Brain pericyte (primary cell): ENCODE data around the gene TMEM175.
"Not testable (repeated sequence)": the region's sequence is repeated elsewhere in the genome, so short reads cannot be mapped to it uniquely, and the experiment has no call there.

Experiments used
- DNase-seq: peaks from one replicate; pipeline ENCODE4 v3.0.0-alpha.2; 2012; ENCODE audit warnings: low read depth, low spot score

Gene TMEM175

GRCh38 chr4:915041-915474 lies 17.2 kb upstream of the TMEM175 start:
- DNase-seq: no peak

DNA sequence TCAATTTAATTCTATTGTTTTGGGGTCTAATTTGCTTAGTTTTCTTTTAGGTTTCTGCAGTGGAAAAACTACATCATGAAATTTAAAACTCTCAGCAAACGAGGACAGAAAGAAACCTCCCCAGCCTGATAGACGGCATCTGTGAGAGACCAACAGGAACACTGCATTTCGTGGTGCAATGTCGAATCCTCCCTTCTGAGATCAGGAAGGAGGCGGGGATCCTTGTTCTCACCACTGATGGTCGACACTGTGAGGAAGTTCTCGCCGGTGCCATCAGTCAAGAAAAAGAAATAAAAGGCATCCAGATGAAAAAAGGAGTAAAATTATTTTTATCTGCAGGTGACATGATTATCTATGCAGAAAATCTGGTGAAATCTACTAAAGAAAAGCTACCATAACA lies 16.7 kb upstream of the TMEM175 start:
- DNase-seq: no peak

DNA sequence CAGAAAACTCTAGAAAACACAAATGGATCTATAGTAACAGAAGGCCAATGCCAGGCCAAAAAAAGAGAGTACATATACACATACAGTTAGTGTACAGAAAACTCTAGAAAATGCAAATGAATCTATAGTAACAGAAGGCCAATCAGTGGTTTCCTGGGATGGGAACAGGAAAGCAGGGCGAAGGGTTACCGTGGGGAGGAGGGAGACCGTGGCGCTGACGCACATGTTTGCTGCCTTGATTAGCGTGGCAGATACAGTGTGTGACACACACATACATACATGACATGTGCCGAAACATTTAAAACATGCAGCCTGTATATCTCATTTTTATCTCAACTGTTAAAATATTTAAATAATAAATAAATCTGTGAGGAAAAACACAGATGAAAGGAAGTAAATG lies 14.8 kb upstream of the TMEM175 start:
- DNase-seq: no peak

- no peak for DNase-seq
Observed at GRCh38 chr4:917992-918391, 14.3 kb upstream of the TMEM175 start.

DNA sequence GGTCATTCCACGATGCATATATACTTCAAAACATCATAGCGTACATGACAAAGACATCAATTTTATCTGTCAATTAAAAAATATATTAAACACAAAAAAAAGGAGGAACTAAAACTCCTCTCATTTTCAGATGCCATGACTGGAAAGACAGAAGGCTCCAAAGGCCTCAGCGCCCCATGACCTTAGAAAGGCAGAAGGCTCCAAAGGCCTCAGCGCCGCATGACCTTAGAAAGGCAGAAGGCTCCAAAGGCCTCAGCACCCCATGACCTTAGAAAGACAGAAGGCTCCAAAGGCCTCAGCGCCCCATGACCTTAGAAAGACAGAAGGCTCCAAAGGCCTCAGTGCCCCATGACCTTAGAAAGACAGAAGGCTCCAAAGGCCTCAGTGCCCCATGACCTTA lies 13.7 kb upstream of the TMEM175 start:
- not testable (repeated sequence) for DNase-seq

DNA sequence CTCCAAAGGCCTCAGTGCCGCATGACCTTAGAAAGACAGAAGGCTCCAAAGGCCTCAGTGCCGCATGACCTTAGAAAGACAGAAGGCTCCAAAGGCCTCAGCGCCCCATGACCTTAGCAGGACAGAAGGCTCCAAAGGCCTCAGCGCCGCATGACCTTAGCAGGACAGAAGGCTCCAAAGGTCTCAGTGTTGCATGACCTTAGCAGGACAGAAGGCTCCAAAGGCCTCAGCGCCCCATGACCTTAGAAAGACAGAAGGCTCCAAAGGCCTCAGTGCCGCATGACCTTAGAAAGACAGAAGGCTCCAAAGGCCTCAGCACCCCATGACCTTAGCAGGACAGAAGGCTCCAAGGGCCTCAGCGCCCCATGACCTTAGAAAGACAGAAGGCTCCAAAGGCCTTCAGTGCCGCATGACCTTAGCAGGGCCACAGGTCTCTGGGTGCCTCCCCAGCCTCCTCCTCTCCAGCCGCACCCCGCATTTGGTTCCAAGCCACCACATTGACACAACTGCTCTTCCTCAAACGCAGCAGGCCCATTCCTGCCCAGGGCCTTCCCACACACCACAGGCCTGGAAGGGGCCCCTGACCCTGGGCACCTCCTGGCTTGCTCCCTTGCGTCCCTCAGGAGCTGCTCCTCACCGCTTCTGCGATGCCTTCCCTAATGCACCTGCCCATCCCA lies 13.1 kb upstream of the TMEM175 start:
- not testable (repeated sequence) for DNase-seq

DNA sequence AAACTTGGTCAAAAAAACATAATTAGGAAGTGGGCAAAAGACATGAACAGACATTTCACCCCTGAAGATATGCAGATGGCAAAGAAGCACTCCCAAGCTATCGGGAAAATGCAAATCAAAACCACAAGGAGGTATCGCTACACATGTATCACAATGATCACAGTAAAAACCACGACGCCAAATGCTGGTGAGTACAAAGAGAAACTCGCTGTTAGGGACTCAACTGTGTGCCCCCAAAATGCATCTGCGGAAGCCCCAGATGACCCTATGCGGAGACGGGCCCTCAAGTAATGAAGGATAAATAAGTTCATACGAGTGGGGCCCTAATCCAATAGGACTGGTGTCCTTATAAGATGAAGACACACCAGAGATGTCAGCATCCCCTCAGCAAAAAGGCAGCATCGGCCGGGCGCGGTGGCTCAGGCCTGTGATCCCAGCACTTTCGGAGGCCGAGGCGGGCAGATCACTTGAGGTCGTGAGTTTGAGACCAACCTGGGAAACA lies 10.4 kb upstream of the TMEM175 start:
- DNase-seq: no peak

DNA sequence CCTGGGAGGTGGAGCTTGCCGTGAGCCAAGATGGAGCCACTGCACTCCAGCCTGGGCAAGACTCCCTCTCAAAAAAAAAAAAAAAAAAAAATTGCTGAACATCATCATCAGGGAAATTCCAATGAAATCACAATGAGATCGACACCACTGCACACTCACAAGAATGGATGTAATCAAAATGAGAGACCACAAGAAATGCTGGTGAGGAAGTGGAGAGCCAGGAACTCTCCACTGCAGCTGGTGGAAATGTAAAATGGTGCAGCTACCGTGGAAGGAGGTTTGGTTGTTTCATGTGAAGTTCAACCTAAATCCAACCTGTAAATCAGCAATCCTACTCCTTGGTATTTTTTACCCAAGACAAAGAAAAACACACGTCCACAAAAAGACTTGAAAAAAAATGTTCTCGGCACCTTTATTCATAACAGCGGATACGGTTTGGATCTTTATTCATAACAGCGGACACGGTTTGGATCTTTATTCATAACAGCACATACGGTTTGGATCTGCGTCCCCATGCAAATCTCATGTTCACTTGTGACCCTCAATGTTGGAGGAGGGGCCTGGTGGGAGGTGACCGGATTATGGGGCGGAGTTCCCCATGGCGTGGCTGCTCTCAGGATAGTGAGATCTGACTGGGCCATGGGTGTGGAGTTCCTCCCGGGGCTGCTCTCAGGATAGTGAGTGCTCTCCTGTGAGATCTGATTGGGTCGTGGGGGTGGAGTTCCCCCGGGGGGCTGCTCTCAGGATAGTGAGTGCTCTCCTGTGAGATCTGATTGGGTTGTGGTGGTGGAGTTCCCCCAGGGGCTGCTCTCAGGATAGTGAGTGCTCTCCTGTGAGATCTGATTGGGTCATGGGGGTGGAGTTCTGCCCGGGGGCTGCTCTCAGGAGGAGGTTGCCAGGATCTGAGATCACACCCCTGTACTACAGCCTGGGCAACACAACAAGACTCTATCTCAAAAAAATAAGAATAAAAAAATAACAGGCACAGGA lies 7.9 kb upstream of the TMEM175 start:
- no peak for DNase-seq

DNA sequence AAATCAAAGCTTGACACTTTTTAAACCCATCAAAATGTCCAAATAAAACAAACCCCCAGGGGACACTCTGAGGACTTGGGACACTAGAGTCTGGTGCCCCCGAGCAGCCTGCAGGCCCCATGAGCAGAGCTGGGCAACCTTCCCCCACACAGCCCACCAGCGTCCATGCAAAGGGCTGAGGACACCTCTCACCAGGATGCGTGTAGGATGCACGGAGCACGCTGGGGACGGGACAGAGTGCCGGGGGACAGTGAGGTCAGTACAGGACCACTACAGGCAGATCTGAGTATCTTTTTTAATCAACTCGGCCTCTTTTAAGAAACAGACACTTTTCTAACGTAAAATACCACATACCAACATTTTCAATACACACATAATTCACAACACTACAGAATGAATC lies 7.1 kb upstream of the TMEM175 start:
- DNase-seq: no peak

GRCh38 chr4:925771-926500 lies 6.3 kb upstream of the TMEM175 start:
- DNase-seq: no peak

- no peak for DNase-seq
Observed at GRCh38 chr4:926538-926937, 5.7 kb upstream of the TMEM175 start.

- not testable (repeated sequence) for DNase-seq
Observed at GRCh38 chr4:927566-927965, 4.7 kb upstream of the TMEM175 start.

DNA sequence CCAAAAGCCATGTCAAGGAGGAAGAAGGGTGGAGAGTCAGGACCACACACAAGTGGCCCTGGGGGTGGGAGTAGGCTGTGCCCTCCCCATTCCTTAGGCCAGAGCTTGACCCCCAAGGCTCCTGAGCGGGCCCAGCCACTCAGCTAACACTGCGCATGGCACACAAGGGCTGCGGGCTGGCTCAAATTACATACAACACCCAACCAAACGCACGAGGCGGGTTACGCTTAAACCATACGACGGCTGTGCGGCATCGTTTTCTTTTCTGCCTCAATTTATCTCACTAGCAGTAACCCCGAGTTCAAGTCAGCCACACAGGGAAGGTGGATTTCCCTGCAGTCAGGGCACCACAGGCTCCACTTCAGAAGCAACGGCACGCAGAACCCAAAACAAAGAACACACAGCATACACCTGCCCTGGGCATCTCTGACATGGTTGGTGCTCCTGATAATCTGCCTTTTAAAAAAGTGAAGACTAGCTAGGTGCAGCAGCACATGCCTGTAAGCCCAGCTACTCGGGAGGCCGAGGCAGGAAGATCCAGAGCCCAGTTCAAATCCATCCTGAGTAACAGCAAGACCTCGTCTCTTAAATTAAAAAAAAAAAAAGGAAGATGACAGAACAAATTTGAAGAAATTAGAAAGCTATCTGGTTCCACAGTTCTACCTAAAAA lies 3.0 kb upstream of the TMEM175 start:
- no peak for DNase-seq

DNA sequence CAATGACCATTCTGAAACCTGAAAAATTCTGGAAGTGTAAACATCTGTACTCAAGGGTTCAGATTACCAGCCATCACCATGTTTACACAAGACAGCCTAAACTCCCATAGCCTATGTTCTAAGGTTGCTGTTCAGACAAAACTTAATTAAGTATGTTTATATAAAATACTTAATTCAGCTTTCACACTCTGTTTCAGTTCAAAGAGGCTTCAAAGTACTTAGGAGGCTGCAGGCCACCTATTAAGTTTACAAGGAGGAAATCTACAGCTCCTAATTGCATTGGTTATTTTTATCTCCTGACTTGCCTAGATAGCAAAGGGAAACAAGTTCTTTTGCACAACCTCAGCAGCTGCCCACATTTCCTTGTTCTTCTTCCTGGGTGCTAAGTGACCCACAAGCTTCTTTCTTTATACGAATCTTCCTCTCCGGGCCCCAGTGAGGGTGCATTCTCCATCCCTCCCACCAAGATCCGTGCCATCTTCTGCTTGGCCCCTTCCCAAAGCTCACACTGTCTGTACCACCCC lies 2.2 kb upstream of the TMEM175 start:
- no peak for DNase-seq

GRCh38 chr4:930827-931193 lies 1.4 kb upstream of the TMEM175 start:
- DNase-seq: no peak

DNA sequence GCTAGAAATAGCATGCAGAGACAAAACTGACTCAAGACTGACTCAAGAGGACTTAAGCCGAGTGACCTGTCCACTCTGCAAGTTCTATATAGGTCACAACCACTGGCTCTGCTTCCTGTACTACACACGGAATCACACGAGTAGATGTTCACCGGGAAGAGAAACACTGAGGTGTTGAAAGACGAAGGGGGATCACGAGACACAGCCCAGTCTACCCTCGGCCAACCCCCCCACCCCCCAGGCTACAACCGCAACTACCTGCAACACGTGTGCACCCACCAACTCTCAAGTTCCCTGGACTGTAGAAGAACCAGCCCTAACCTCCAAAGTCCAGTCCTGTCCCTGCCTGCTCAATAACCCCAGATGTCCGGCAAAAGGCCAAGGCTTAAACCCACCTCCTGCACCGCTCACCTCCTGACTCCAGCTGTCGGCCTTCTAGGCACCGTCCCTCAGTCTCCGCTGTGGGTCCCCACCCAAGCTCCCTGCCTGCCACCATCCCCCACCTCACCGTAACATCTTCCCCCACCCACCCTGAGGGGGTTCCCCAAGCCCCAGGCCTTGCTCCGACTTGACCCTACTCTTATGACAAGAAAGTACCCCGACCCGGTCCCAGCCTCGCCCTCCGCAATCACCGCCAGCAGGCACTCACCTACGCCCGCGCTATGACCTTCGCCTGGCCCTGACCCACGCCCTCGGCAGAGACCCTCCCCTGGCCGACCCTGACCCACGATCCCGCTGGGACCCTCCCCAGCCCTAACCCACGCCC lies 883 bp upstream of the TMEM175 start:
- DNase-seq: no peak

DNA sequence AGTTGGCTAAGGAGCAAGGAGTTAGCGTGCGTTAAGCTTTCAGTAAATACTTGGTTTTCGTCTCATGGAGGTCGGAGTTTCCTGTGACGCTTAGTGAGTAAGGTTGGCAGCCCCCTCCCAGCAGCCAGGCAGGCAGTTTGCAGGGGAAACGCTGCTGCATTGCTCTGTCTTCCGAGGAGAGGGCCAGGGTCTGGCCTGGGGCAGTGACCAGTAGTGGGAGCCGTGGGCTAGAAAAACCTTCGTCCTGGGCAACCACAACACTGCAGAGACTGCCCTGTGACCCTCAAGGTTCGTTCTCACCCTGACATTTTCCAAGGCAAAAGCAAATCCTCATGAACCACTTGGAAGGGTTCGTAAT lies 432 bp downstream of the TMEM175 start:
- no peak for DNase-seq

- not testable (repeated sequence) for DNase-seq
Observed at GRCh38 chr4:939508-939907, 7.2 kb downstream of the TMEM175 start.

DNA sequence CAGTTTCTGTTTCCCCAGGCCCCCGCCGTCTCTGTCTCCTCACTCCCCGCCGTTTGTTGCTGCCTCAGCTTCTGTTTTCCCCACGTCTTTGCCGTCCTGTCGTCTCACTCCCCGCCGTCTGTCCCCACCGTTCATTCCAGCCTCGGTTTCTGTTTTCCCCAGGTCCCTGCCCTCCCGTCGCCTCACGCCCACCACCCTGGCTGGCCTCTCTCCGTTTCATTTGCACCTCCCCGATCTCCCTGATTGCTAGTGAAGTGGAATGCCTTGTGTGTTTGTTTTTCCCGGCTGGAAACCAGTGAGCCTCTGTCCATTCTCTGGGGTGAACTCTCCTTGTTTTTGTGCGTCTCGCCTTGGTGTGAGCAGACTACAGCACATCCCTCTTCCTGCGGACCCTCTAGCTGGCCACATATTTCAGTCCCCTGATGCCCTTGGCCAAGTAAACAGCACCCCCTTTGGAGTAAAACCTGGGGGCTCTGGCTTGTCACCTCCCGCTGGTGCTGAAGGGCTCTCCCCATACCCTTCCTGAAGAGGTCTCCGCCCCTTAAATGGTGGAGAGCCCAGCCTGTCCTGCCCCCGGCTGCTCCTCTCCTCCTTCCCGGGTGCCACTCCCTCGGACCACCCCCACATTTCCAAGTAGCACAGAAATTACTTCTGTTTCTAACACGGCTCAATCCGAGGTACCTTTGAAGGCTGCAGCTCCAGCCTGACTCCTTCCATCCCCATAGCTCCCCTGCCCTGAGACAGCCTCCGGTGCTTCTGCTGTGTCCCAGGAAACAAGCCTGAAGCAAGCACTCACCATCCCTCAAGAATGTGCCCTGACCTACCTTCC lies 13.2 kb downstream of the TMEM175 start:
- DNase-seq: no peak

DNA sequence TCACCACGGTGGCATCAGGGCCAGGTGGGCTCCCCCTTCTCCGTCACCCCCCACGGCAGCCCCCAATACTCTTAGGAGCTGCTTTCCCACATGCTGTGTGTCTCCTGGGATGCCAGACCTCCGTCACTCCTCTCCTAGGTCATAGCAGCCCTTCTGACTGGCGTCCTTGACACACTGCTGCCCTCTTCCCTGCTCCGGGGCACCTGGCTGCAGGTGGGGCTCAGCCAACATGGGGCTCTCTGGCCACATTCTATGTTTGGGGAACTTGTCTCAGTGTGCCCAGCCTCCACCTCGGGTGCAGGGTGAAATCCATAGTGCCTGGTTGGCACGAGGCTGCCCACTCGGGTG lies 13.8 kb downstream of the TMEM175 start:
- no peak for DNase-seq
